Left lung (tissue), 10 donors: ENCODE results near the gene LCORL. TPM values are rescaled to one million over a fixed set of nuclear protein-coding genes. Genes with fewer than 3 reads are reported as not detected.

Experiments used
- ATAC-seq: fragments of 200-7000 bp; cut with Tn5 transposase; one replicate; pipeline ENCODE4 v1.9.1; 2020; ENCODE audit warnings: moderate library complexity
- DNase-seq, 4 donors: peaks; one replicate each; pipeline ENCODE4 v3.0.0-alpha.2; 2013 to 2020
- H3K27ac ChIP-seq, 2 donors: fragments of 200-600 bp; sonication (generic) in 1 of 2; one replicate each; pipeline versions ENCODE4 v1.5.0 to v1.8.0; 2020 to 2021
- H3K27me3 ChIP-seq, 2 donors: fragments of 200-600 bp; sonication (generic) in 1 of 2; one replicate each; pipeline versions ENCODE4 v1.5.0 to v1.8.0; 2020 to 2021
- H3K36me3 ChIP-seq, 2 donors: fragments of 200-600 bp; sonication (generic) in 1 of 2; one replicate each; pipeline versions ENCODE4 v1.5.0 to v1.8.0; 2020 to 2021
- H3K4me1 ChIP-seq, 2 donors: fragments of 200-600 bp; one replicate each; pipeline ENCODE4 v1.8.0; 2021
- H3K4me3 ChIP-seq, 2 donors: fragments of 200-600 bp; sonication (generic) in 1 of 2; one replicate each; pipeline versions ENCODE4 v1.5.0 to v1.8.0; 2020 to 2021; ENCODE audit warnings: mild to moderate bottlenecking in 1 of 2
- H3K9me3 ChIP-seq, 2 donors: fragments of 200-600 bp; sonication (generic) in 1 of 2; one replicate each; pipeline versions ENCODE4 v1.5.0 to v1.8.0; 2020 to 2021
- intact Hi-C, 2 donors: fragments of 100-400 bp; cut with DNase I; formaldehyde crosslinking; loops; one replicate each; pipeline versions ENCODE4 v1.11.2 to v1.14.2; 2022
- polyA plus RNA-seq, 6 donors: library from polyadenylated mRNA; unstranded; fragments of 120-200 nt; gene quantifications; one replicate each; pipeline ENCODE4 v1.2.1, GENCODE V29; 2013; ENCODE audit not compliant: insufficient read length in 6 of 6
- total RNA-seq, 2 donors: library from RNA; stranded (reverse); fragmentation: NEBNext Ultra II Directional; extraction: Animal tissue kit (Norgen Biotek cat#: 25700); gene quantifications; one replicate each; pipeline ENCODE4 v1.2.1, GENCODE V29; 2021
- TF ChIP-seq, protein P1 (sequence below), 2 donors: fragments of 200-600 bp; sonication (generic) in 1 of 2; IDR thresholded peaks; one replicate each; pipeline versions ENCODE4 v1.5.0 to v1.8.0; 2021; ENCODE audit warnings: antibody characterized with exemption in 2 of 2
- donor health status: DM: no; HTN: yes; CAD: no.
- donor health status: DM: no; HTN: no; CAD: no.

LCORL gene
- total and polyA plus RNA-seq, 8 donors: 12.2 to 20.9 (median 17.5) TPM

DNA sequence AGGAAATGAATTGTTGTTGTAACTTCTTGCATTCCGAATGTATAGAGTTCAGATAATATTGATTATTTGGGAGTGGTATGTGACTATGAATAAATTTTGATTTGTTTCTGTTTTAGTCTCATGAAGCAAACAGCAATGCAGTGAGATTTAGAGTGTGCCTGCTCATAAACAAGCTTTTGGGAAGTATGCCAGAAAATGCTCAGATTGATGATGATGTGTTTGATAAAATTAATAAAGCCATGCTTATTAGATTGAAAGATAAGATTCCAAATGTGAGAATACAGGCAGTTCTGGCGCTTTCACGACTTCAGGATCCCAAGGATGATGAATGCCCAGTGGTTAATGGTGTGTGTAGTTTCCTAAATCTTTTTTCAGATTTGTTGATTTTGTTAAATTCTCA lies 208.8 kb downstream of the LCORL start:
- DNase-seq (no peak), ATAC-seq (no peak)
- Histone ChIP-seq H3K36me3 (no peaks in the 10 kb centered on the region), H3K4me1 (peaks cover 14 to 43% of the 10 kb centered on the region in 2 donors), H3K4me3 (no peak overlapping the region), H3K27me3 (no peaks in the 10 kb centered on the region), H3K9me3 (no peaks in the 10 kb centered on the region), H3K27ac (no peak overlapping the region)
- intact Hi-C loops: no loop called here
- TF ChIP-seq, protein P1, sequence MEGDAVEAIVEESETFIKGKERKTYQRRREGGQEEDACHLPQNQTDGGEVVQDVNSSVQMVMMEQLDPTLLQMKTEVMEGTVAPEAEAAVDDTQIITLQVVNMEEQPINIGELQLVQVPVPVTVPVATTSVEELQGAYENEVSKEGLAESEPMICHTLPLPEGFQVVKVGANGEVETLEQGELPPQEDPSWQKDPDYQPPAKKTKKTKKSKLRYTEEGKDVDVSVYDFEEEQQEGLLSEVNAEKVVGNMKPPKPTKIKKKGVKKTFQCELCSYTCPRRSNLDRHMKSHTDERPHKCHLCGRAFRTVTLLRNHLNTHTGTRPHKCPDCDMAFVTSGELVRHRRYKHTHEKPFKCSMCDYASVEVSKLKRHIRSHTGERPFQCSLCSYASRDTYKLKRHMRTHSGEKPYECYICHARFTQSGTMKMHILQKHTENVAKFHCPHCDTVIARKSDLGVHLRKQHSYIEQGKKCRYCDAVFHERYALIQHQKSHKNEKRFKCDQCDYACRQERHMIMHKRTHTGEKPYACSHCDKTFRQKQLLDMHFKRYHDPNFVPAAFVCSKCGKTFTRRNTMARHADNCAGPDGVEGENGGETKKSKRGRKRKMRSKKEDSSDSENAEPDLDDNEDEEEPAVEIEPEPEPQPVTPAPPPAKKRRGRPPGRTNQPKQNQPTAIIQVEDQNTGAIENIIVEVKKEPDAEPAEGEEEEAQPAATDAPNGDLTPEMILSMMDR (IDR thresholded peaks at IDR 0.05): no peak

DNA sequence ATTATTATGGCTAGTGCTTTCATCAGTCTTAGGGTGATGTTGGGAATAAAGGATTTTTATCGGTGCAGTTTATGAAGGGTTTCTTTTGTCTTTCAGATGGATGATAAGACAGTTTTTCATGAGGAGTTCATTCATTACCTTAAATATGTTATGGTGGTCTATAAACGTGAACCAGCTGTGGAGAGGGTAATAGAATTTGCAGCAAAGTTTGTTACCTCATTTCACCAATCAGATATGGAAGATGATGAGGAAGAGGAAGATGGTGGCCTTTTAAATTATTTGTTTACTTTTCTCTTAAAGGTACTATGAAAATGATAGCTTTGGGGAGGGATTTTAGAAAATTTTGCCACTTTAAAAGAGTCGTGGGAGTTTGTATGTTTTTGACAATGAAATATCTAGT lies 209.4 kb downstream of the LCORL start:
- intact Hi-C loops: no loop called here
- H3K9me3 ChIP-seq: no peaks in the 10 kb centered on the region
- H3K27ac ChIP-seq: no peak overlapping the region
- H3K27me3 ChIP-seq: no peaks in the 10 kb centered on the region
- no peak overlapping the region for H3K4me3 ChIP-seq
- ATAC-seq (no peak), DNase-seq (no peak)
- peaks cover 18 to 49% of the 10 kb centered on the region in 2 donors for H3K4me1 ChIP-seq
- no peaks in the 10 kb centered on the region for H3K36me3 ChIP-seq
- TF ChIP-seq, protein P1 (IDR thresholded peaks at IDR 0.05): no peak

DNA sequence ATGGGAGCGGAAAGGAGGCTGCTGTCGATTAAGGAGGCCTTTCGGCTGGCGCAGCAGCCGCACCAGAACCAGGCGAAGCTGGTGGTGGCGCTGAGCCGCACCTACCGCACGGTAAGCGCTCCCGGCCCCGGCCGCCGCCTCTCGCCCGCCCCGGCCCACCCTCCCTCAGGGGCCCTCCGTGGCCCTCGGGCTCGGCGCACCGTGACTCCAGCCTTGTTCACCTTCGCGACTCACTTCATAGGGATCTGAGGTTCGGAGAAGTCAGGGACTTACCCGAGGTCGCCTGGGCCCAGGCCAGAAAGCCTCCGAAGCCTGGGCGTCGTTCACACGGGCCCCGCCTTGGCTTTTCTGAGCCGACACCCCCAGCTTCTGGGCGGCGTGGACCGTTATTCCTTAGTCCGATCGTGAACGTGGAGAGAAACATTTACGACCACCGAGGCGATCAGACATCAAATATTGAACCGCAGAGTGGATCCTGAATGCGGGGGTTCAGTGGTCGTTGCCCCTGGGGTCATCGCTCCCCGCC lies 210.4 kb downstream of the LCORL start:
- H3K27me3 ChIP-seq: no peaks in the 10 kb centered on the region
- TF ChIP-seq, protein P1 (IDR thresholded peaks at IDR 0.05): no peak
- intact Hi-C loops: no loop called here
- no peaks in the 10 kb centered on the region for H3K36me3 ChIP-seq
- no peaks in the 10 kb centered on the region for H3K9me3 ChIP-seq
- peaks cover 18 to 57% of the 10 kb centered on the region in 2 donors for H3K4me1 ChIP-seq
- H3K27ac ChIP-seq: peak overlapping the region in 1 of 2 donors; percentile 91
- ATAC-seq (peak; percentile 44), DNase-seq (peak in 2 of 4 donors; percentile 37 to 47)
- peak overlapping the region; percentile 77 to 86 for H3K4me3 ChIP-seq

DNA sequence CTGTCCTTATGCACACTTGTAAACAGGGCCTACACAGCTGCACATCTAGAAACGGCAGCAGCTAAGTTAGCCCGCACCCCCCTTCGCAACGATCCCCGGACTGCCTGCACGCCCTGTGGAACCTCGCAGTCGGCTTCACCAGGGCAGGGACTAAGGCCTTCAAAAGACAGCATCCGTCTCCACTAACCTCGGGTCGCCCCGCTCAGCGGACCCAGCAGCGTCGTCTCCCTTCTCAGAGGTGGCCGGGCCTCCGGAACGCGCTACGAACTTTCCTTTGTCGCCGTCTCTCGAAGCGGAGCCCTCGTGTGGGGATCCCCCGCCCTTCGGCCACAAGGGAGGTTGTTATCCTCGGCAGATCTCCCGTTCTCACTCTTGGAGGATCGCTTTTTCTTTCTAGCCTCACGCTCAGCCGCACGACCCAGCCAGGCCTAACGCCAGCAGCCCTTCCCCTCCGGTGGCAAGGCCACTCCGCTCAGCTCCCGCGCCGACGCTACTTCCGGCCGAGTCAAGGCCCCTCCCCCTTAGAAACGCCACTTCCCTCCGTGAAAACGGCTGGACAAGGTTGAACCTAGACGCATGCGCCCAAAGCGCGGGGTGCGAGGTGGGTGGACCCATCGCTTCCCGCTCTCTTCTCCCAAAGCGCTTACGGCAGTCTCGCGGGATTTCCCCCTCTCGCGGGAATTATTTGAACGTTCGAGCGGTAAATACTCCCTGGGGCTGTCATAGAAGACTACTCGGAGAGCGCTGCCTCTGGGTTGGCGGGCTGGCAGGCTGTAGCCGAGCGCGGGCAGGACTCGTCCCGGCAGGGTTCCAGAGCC lies 211.1 kb downstream of the LCORL start, which contains the start of the genes DCAF16 and NCAPG:
DCAF16 (minus strand) TSS at position 498 of the 818 bp plus-strand sequence. CDS start 6,616 bp downstream, outside the sequence.
NCAPG (plus strand) TSS at position 720 of the 818 bp plus-strand sequence. CDS start 99 bp downstream, outside the sequence.
- intact Hi-C loops: no loop called here
- TF ChIP-seq, protein P1 (IDR thresholded peaks at IDR 0.05): no peak

DNA sequence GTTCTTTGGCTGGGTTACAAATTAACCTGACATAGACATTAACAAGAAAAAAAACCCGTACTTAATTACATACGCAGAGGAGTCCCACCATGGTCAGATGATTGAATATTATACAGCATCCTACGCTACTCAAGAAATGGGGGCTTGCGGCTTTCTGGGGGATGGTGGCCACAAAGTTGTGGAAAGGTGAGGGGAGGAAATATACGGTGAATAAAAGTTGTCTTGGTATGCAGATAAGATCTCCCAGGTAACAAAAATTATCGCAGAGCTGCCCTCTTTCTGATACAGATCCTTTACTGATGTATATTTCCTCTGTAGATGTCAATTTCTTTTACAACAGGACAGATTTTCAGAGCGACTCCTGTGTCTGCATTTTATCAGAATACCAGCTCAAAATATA lies 211.9 kb downstream of the LCORL start:
- peak overlapping the region; percentile 91 to 97 for H3K27ac ChIP-seq
- no peak for DNase-seq
- TF ChIP-seq, protein P1 (IDR thresholded peaks at IDR 0.05): no peak
- intact Hi-C loops: no loop called here
- ATAC-seq: no peak
- H3K4me1 ChIP-seq: peaks cover 18 to 57% of the 10 kb centered on the region in 2 donors
- peaks cover 0 to 2% of the 10 kb centered on the region in 2 donors for H3K36me3 ChIP-seq
- peak overlapping the region; percentile 77 to 86 for H3K4me3 ChIP-seq
- H3K27me3 ChIP-seq: no peaks in the 10 kb centered on the region
- H3K9me3 ChIP-seq: no peaks in the 10 kb centered on the region

More for the DNA sequence above, 211.1 kb downstream of the LCORL start, which contains the start of the genes DCAF16 and NCAPG:
- Histone ChIP-seq H3K4me3 (peak within 1 kb of the TSS; percentile 77 to 86), H3K9me3 (no peaks in the 10 kb centered on the region), H3K27me3 (no peaks in the 10 kb centered on the region), H3K36me3 (no peaks in the 10 kb centered on the region), H3K27ac (peak within 1 kb of the TSS; percentile 91 to 97), H3K4me1 (peaks cover 18 to 57% of the 10 kb centered on the region in 2 donors)
- DNase-seq (peak; percentile 99 to 100 (median 100)), ATAC-seq (peak; percentile 98)
